SK-N-MC (cell line): ENCODE data around the gene MED19.
A peak's percentile ranks its signal among the peaks of the same experiment; 100 is the strongest.

Source experiments
- DNase-seq: peaks from one replicate; pipeline ENCODE4 v3.0.0-alpha.2; 2011; ENCODE audit warnings: low read depth, low spot score
- H3K27ac ChIP-seq: fragments of 200-600 bp; sonication (generic); 2 replicates; pipeline ENCODE4 v1.5.1; 2016; ENCODE audit warnings: mixed run types
- H3K36me3 ChIP-seq: fragments of 200-600 bp; sonication (generic); 2 replicates; pipeline ENCODE4 v1.6.1; 2017; ENCODE audit warnings: antibody characterized with exemption, low read length, mixed read lengths; ENCODE audit not compliant: insufficient read depth
- H3K4me3 ChIP-seq: fragments of 200-600 bp; sonication (generic); 2 replicates; pipeline ENCODE4 v1.5.1; 2016
- H3K9ac ChIP-seq: fragments of 200-600 bp; sonication (generic); 2 replicates; pipeline ENCODE4 v1.8.0; 2017; ENCODE audit warnings: mixed run types, mixed read lengths; ENCODE audit not compliant: insufficient read length
- H3K9me3 ChIP-seq: fragments of 200-600 bp; sonication (generic); 2 replicates; pipeline ENCODE4 v1.6.1; 2017; ENCODE audit warnings: low read depth, mild to moderate bottlenecking, antibody characterized with exemption, low read length, moderate library complexity, mixed read lengths
- EZH2 ChIP-seq: fragments of 200-600 bp; sonication (generic); IDR thresholded peaks from one replicate; pipeline ENCODE4 v1.6.1; 2017; ENCODE audit warnings: antibody characterized with exemption
- FOXP2 ChIP-seq: optimal IDR thresholded peaks from 2 replicates; pipeline ENCODE3; 2011; ENCODE audit warnings: mild to moderate bottlenecking, moderate library complexity; ENCODE audit not compliant: insufficient read depth; ENCODE audit errors: extremely low read length, control extremely low read depth
- POLR2AphosphoS5 ChIP-seq: IDR thresholded peaks from 2 replicates; pipeline ENCODE4 v1.6.1; 2012; ENCODE audit warnings: mild to moderate bottlenecking, low read depth, low read length, borderline replicate concordance

MED19 gene

DNA sequence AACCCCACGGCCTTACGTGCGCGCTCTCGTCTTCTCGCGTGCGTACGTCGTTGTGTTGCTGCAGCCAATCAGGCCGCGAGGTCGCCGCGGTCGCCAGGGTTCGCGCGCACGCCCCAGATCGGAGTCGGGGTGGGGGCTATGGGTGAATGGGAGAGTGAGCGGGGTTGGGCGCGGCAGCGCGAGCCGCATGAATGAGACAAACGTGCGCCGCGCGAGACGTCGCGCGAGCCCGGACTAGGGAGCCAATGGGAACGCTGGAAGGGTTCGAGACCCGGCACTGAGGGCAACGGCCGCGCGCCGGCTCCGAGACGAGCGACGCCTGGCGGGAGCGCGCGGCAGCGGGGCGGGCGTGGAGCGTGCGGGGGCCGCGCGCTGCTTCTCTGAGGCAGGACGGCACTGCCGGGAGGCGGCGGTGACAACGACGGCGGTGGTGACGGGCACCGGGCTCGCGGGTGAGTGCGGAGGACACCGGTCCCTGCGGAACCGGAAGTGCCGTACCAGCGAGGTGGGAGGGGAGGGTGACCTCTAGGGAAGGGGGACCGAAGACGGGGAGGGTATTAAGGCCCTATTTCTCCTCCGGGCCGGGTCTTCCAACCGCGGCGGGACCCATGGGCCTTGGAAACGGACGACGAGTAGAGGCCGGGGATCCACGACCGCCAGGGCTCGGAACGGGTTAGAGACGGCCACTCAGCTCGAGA, 44.1 kb downstream of the MED19 start, which contains the start of gene ZDHHC5:
Gene ZDHHC5, plus strand, starts transcription at position 379 of the 698 bp plus-strand sequence. CDS start 4,977 bp downstream, outside the sequence.
- peak; percentile 99 for DNase-seq
- Histone ChIP-seq H3K4me3 (peak within 1 kb of the TSS; percentile 99), H3K36me3 (peaks cover 18% of the 10 kb centered on the region), H3K9ac (peak within 1 kb of the TSS; percentile 99), H3K27ac (peak within 1 kb of the TSS; percentile 96), H3K9me3 (no peaks in the 10 kb centered on the region)
- no peak for TF ChIP-seq EZH2
- peak; percentile 81 for TF ChIP-seq POLR2AphosphoS5
- TF ChIP-seq FOXP2: no peak

DNA sequence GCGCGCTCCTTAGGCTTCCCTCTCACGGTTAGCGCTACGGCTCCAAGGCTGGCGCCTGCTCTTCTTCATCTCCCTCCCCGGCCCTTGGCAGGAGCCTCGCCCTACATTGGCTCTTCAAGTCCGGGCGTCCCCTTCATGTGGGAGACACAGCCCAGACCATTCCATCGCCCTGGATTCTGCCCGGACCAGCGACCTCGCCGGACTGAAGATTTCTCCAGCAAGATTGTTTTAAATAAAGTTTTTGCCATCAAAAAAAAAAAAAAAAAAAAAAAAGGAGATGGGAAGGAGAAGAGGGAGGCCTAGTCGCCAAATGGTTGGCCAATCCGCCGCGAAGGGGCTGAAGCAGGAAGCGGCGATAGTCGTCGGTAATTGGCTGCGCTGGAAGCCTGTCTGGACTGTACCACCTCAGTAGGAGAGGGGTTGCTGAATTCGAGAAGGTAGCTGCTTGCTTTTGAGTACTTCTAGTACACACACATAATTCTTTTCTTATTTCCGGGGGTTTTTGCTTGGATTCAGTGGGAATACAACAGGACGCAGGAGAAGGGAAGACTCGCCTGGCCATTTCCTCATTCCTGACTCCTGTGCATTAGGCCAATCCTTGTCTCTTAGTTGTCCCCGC, 44.8 kb downstream of the MED19 start:
- DNase-seq: peak; percentile 97

GRCh38 chr11:57663975-57664374, 48.0 kb downstream of the MED19 start:
- no peak overlapping the region for H3K4me3 ChIP-seq
- no peak overlapping the region for H3K27ac ChIP-seq
- no peaks in the 10 kb centered on the region for H3K9me3 ChIP-seq
- H3K36me3 ChIP-seq: peaks cover 28% of the 10 kb centered on the region
- no peak for TF ChIP-seq POLR2AphosphoS5
- DNase-seq: no peak
- no peak overlapping the region for H3K9ac ChIP-seq

More for the DNA sequence above, 44.8 kb downstream of the MED19 start:
- H3K36me3 ChIP-seq: peaks cover 16% of the 10 kb centered on the region
- no peak for TF ChIP-seq FOXP2
- peak; percentile 57; the same call in 1 of the 2 replicates for TF ChIP-seq POLR2AphosphoS5
- no peaks in the 10 kb centered on the region for H3K9me3 ChIP-seq
- peak overlapping the region; percentile 99 for H3K4me3 ChIP-seq
- H3K27ac ChIP-seq: peak overlapping the region; percentile 96
- peak overlapping the region; percentile 91 for H3K9ac ChIP-seq

DNA sequence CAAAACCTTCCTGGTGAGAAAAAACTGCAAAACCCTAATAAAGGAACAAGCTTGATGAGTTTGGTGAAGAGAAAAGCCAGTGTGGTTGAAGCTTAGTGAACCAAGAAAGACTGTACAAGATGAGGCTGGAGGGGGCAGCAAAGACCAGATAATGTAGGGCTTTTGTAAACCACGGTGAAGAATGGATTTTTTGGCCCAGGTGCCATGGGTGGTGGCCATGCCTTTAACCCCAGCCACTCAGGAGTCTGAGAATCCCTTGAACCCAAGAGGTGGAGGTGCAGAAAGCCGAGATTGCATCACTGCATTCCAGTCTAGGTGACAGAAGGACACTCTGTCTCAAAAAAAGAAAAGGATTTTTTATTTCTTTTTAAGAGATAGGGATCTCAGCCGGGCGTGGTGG, 49.1 kb downstream of the MED19 start:
- Histone ChIP-seq H3K9me3 (no peaks in the 10 kb centered on the region), H3K4me3 (no peak overlapping the region), H3K9ac (no peak overlapping the region), H3K36me3 (peaks cover 28% of the 10 kb centered on the region), H3K27ac (no peak overlapping the region)
- TF ChIP-seq POLR2AphosphoS5: no peak
- no peak for TF ChIP-seq EZH2
- TF ChIP-seq FOXP2: no peak
- DNase-seq: no peak

DNA sequence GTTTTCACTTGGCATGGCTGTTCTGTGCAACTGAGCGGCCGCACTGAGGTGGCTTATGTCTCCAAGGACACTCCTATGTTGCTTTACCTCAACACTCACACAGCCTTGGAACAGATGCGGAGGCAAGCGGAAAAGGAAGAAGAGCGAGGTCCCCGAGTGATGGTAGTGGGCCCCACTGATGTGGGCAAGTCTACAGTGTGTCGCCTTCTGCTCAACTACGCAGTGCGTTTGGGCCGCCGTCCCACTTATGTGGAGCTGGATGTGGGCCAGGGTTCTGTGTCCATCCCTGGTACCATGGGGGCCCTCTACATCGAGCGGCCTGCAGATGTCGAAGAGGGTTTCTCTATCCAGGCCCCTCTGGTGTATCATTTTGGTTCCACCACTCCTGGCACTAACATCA, 52.3 kb downstream of the MED19 start:
- DNase-seq: no peak
- Histone ChIP-seq H3K36me3 (peaks cover 28% of the 10 kb centered on the region), H3K9ac (no peak overlapping the region), H3K27ac (no peak overlapping the region), H3K9me3 (no peaks in the 10 kb centered on the region), H3K4me3 (no peak overlapping the region)
- TF ChIP-seq EZH2 (no peak), POLR2AphosphoS5 (no peak), FOXP2 (no peak)

GRCh38 chr11:57658023-57658361, 54.0 kb downstream of the MED19 start:
- peaks cover 28% of the 10 kb centered on the region for H3K36me3 ChIP-seq
- no peak for DNase-seq
- H3K9me3 ChIP-seq: no peaks in the 10 kb centered on the region
- TF ChIP-seq POLR2AphosphoS5 (no peak), FOXP2 (no peak)
- no peak overlapping the region for H3K27ac ChIP-seq
- H3K9ac ChIP-seq: peak overlapping the region; percentile 93
- peak overlapping the region; percentile 85 for H3K4me3 ChIP-seq

- Histone ChIP-seq H3K36me3 (peaks cover 25% of the 10 kb centered on the region), H3K4me3 (peak within 1 kb of the TSS; percentile 85), H3K27ac (no peak within 1 kb of the TSS), H3K9ac (peak within 1 kb of the TSS; percentile 93), H3K9me3 (no peaks in the 10 kb centered on the region)
- DNase-seq: peak; percentile 88
- TF ChIP-seq POLR2AphosphoS5 (peak; percentile 73; the same call in 1 of the 2 replicates), EZH2 (no peak), FOXP2 (peak; percentile 99)
These were observed 54.6 kb downstream of the MED19 start, which contains the start of gene CLP1 for GRCh38 chr11:57657194-57658022. TSS of gene CLP1 (plus strand) at chr11:57657762. CDS start at chr11:57659477, 1,715 bp downstream.

DNA sequence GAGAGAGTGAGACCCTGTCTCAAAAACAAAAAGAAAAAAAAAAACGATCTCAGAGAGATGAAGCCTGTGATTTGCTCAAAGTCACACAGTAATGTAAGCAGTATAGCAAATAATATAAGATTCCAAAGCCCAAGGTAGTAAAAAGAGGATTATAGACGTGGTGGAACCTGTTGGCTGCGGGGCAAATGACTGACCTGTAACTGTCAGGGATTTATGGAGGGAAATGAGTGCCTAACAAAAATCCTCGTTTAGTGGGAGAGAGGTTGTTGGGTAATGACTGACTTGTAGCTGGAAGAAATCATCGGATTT, 55.2 kb downstream of the MED19 start:
- TF ChIP-seq FOXP2 (no peak), EZH2 (no peak), POLR2AphosphoS5 (no peak)
- H3K36me3 ChIP-seq: peaks cover 23% of the 10 kb centered on the region
- peak overlapping the region; percentile 76 for H3K9ac ChIP-seq
- no peaks in the 10 kb centered on the region for H3K9me3 ChIP-seq
- H3K4me3 ChIP-seq: peak overlapping the region; percentile 85
- H3K27ac ChIP-seq: no peak overlapping the region
- no peak for DNase-seq
